Pulmonary artery endothelial cell (primary cell): ENCODE results near the gene PLEKHA5. TPM values are rescaled to one million over a fixed set of nuclear protein-coding genes. Genes with fewer than 3 reads are reported as not detected.
"Not testable (repeated sequence)": the region's sequence is repeated elsewhere in the genome, so short reads cannot be mapped to it uniquely, and the experiment has no call there.

Experiments
- DNase-seq: peaks from one replicate; pipeline ENCODE4 v3.0.0-alpha.2; 2011; ENCODE audit warnings: low read depth, low spot score
- total RNA-seq: library from RNA; depleted of rRNA; stranded (reverse); fragments of >200 nt; gene quantifications from 2 replicates; pipeline ENCODE4 v1.2.3, GENCODE V29; 2014

Gene PLEKHA5
- total RNA-seq, 1 donor from 2014 or later = 14.6 TPM

- peak; percentile 94 for DNase-seq
These were observed 144.2 kb downstream of the PLEKHA5 start for GRCh38 chr12:19273482-19274330.

DNA sequence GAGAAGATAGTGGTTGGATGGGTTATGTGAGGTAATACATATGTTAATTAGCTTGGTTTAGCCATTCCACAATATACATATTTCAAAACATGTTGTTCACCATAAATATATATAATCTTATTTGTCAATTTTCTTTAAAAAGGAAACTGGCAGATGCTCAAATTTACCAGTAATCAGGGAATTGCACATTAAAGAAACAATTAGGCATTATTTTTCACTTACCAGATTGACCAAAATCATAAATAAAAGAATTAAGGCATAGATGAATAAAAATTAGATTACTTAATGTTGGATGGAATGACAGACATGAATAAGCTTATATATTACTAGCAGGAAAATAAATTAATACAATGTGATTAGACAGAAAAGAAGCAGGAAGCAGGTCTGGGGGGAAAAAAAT is 147.2 kb downstream of the PLEKHA5 start:
- no peak for DNase-seq

GRCh38 chr12:19277711-19278110 is 148.2 kb downstream of the PLEKHA5 start:
- DNase-seq = no peak

DNA sequence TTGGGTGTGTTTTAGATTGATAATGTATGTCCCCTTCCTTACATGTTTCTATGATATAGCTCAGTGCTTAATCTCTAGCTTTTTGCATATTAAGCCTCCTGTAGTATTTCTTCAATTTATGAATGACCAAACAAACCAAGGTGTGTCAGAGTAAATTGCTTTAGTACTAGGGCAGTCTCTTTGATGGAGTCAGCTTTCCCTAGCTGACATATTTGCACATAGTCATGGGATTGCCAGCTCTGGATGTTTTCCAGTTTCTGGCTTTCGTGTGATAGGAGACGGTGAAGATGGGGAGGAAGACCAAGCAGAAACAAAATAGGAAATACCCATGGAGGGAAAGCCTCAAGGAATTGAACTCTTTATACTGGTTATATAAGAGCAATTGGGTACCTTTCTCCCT is 148.9 kb downstream of the PLEKHA5 start:
- DNase-seq = no peak

DNA sequence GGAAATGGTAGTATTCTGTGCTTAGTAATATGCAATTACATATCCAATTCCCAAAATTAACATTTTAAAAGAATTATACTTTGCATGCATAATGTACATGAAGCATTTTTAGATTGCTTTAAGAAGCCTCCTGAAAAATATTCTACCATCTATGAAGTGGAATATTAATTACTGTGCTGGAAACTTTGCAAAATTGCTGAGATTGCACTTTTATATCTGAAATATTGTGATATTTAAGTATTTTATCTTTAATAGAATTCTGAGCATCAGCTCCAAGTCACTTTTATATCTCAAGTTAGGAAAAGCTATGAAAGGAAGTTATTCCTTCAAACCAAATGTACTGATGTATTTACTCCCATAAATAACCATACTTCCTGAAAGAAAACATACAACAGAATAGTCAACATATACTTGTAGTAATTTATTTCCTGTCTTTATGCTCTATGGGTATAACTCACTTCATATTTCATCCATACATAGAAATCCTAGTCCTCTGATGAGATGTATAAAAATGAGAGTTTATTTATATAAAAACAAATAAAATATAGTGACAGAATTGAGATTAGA is 152.7 kb downstream of the PLEKHA5 start:
- no peak for DNase-seq

DNA sequence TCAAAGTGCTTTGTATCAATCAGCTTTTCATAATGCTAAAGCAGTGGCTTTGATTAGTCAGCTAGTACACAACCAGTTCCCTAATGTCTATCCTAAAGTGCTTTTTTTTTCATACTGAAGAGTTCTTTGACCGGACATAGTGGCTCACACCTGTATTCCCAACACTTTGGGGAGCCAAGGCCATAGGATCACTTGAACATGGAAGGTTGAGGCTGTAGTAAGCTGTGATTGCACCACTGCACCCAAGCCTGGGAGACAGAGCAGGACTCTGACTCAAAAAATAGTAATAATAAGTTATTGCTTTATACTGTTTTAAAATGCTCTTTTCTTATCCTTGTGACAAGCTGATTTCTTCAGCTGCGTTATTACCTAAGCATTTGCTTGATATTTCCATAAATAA is 155.1 kb downstream of the PLEKHA5 start:
- DNase-seq = no peak

- no peak for DNase-seq
These were observed 156.4 kb downstream of the PLEKHA5 start for GRCh38 chr12:19285793-19286448.

DNA sequence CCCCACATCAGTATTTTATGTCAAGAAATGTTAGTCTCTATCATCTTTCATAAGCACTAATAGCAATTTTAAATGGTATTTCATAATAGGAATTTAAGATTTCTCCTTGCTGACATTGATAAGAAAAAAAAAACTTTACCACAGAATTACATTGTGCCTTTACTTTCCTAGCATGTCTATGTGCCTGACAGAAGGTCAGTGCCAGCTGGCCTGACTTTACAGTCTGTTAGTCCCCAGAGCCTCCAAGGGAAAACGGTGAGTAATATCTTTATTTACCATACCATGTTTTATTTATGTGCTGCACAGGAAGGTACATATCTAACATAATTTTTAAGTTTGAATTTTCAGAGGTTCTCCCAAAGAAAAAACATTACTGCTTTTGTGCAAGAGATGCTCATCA is 157.8 kb downstream of the PLEKHA5 start:
- no peak for DNase-seq

DNA sequence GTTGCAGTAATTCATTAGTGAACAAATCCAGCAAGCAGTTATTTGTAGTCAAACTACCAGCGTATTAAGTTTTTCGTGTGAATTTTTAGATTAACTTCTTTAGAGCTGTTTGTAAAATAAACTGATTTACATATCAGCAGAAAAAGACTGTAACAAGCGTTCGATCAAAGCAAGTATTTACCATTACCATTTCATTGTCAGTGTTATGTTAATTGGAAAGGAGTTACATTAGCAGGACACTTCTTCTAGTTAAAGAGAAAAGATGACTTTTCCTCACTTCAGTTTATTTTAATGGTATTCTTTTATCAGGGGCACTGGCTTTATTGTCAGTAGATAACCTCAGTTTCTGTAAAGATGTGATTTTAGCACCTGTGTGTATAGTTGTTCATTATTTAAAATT is 158.6 kb downstream of the PLEKHA5 start:
- DNase-seq = no peak

- DNase-seq = no peak
These were observed 159.2 kb downstream of the PLEKHA5 start for GRCh38 chr12:19288603-19289244.

DNA sequence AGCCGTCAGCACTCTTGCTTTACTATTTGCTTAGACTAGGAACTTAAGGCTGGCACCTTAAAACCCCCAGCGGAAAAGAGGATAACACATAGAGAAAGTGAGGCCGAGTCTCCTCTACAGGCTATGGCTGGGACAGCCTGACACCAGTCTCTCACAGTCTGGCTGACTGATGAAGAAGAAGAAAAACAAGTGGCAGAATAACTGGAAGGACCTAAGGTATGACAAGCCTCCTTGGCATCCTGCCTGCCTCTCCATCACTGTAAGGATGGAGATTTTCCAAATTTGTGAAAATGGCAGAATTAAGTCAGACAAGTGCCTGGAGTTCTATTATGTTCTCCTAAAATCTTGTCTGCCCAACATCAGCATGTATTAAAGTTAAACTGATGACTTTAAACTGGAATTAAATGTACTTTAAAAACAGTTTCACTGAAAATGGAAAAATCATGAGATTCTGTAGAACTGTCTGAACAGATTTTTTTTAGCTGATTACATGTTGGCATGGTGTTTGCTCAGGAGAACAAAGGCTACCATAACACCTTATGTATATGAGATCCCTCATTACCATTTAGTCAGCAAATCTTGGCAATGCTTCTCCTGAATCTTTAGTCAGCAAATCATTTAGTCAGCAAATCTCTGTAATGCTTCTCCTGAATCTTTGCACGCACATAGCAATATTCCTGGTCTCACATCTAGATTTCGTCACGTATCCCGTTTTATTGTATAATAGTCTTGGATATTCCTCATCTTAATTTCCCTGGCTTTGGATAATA is 169.5 kb downstream of the PLEKHA5 start:
- DNase-seq = no peak

DNA sequence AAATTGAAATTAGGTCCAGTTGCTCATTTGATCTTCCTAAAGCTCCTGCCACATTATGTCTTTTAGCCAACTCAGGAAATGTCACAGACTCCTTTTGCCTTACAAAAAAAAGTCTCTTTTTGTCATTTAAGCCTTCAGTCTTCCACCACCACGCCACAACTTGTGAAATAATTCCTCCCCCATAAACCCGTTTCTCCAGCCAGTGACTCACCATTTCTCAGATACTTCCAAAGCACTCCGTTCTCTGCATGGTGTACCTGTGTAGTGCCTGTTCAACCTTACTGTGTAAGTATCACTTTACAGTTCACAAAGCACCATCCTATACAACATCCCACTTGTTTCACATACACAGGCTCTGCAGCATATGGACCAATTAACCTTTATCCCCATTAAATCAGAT is 170.2 kb downstream of the PLEKHA5 start:
- DNase-seq = no peak

GRCh38 chr12:19301223-19301622 is 171.7 kb downstream of the PLEKHA5 start:
- no peak for DNase-seq

GRCh38 chr12:19301688-19302087 is 172.2 kb downstream of the PLEKHA5 start:
- DNase-seq = no peak

GRCh38 chr12:19302100-19302640 is 172.6 kb downstream of the PLEKHA5 start:
- DNase-seq = no peak

- no peak for DNase-seq
These were observed 174.0 kb downstream of the PLEKHA5 start for GRCh38 chr12:19303496-19303895.

- DNase-seq = no peak
These were observed 174.7 kb downstream of the PLEKHA5 start for GRCh38 chr12:19304149-19304750.

- not testable (repeated sequence) for DNase-seq
These were observed 176.1 kb downstream of the PLEKHA5 start for GRCh38 chr12:19305621-19306020.

DNA sequence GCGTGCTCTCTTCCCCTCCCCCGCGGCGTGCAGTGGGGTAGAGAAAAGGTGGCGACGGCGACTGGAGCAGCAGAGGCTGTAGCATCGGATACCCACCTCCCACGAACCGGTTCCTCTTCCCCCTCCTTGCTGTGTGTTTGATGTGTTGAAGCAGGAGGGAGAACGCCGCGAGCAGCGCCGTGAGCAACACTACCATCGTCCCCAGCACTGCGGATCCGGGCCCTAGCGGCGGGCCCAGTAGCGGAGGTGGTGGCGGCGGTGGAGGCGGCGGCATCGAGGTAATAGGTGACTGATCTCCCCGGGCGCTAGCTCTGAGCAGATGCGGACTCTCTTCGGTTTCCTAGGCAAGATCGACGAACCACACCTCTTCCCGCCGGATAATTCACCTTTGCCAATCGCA is 176.8 kb downstream of the PLEKHA5 start:
- DNase-seq = no peak

DNA sequence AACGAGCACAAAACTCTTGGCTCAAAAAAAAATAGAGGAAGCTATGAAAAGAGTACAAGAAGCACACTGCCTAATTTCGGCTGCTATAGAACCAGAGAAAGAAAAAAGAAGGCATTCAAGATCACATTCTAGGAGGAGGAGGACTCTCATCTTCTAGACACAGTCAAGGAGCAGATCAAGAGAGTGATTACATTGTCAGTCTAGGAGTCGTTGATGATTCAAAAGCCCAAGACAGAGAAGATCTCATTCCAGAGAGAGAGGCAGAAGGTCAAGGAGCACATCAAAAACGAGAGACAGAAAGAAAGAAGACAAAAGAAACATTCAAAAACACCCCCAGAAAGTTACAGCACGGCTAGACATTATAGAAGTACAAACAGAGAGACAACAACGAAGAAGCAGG is 177.9 kb downstream of the PLEKHA5 start:
- no peak for DNase-seq

GRCh38 chr12:19311165-19311564 is 181.6 kb downstream of the PLEKHA5 start:
- no peak for DNase-seq
